ENCODE results near the gene CCL22. TPM values are rescaled to one million over a fixed set of nuclear protein-coding genes. Genes with fewer than 3 reads are reported as not detected.

CCL22 gene
- total and polyA plus RNA-seq, 2 donors (not counting 1 experiment from before 2014, with no cell fraction given), result not detected

DNA sequence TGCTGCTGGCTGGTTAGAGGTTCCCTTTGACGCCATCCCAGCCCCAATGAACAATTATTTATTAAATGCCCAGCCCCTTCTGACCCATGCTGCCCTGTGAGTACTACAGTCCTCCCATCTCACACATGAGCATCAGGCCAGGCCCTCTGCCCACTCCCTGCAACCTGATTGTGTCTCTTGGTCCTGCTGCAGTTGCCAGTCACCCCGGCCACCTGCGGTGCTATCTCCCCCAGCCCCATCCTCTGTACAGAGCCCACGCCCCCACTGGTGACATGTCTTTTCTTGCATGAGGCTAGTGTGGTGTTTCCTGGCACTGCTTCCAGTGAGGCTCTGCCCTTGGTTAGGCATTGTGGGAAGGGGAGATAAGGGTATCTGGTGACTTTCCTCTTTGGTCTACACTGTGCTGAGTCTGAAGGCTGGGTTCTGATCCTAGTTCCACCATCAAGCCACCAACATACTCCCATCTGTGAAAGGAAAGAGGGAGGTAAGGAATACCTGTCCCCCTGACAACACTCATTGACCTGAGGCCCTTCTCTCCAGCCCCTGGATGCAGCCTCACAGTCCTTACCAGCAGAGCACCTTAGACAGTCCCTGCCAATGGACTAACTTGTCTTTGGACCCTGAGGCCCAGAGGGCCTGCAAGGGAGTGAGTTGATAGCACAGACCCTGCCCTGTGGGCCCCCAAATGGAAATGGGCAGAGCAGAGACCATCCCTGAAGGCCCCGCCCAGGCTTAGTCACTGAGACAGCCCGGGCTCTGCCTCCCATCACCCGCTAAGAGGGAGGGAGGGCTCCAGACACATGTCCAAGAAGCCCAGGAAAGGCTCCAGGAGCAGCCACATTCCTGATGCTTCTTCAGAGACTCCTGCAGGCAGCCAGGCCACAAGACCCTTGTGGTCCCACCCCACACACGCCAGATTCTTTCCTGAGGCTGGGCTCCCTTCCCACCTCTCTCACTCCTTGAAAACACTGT is 25.0 kb downstream of the CCL22 start:
- no peaks in the 10 kb centered on the region for H3K79me2 ChIP-seq (ENCODE audit: control insufficient read depth, insufficient read depth, low read length)
- TF ChIP-seq EZH2 (IDR thresholded peaks at IDR 0.05; ENCODE audit: low read length, missing control alignments) (no peak), CTCF (conservative IDR thresholded peaks at IDR 0.05 in 1 of 2, IDR thresholded peaks at IDR 0.05 in 1 of 2; ENCODE audit: low read depth in 1 of 2, low read length in 2 of 2) (no peak)
- no peaks in the 10 kb centered on the region for H3K36me3 ChIP-seq (ENCODE audit: control insufficient read depth, insufficient read depth, low read length)
- no peak overlapping the region for H3K4me2 ChIP-seq (ENCODE audit: extremely low read depth, insufficient read depth, low read length)
- H3K4me3 ChIP-seq (replicated peaks in 1 of 4; ENCODE audit: control extremely low read depth in 1 of 4, insufficient read depth in 1 of 4, low read depth in 3 of 4, low read length in 4 of 4), result no peak overlapping the region
- peak; percentile 17 to 77 for DNase-seq (ENCODE audit: low read depth in 2 of 2)
- H3K27me3 ChIP-seq (ENCODE audit: control insufficient read depth, insufficient read depth, low read length), result no peaks in the 10 kb centered on the region
- no peak overlapping the region for H2AFZ ChIP-seq (ENCODE audit: low read length)
- no peaks in the 10 kb centered on the region for H4K20me1 ChIP-seq (ENCODE audit: control insufficient read depth, extremely low read depth, insufficient read depth, low read length)
- H3K27ac ChIP-seq (ENCODE audit: insufficient read depth, low read length), result no peak overlapping the region
- no peaks in the 10 kb centered on the region for H3K4me1 ChIP-seq (ENCODE audit: control insufficient read depth, extremely low read depth, insufficient read depth, low read length)
- no peaks in the 10 kb centered on the region for H3K9me3 ChIP-seq (ENCODE audit: control insufficient read depth, insufficient read depth, low read depth, low read length)
- no peak overlapping the region for H3K9ac ChIP-seq (ENCODE audit: insufficient read depth, low read length)

GRCh38 chr16:57384248-57385070 is 25.9 kb downstream of the CCL22 start:
- H3K36me3 ChIP-seq (ENCODE audit: control insufficient read depth, insufficient read depth, low read length), result no peaks in the 10 kb centered on the region
- no peak overlapping the region for H3K4me2 ChIP-seq (ENCODE audit: extremely low read depth, insufficient read depth, low read length)
- no peak overlapping the region for H3K4me3 ChIP-seq (replicated peaks in 1 of 4; ENCODE audit: control extremely low read depth in 1 of 4, insufficient read depth in 1 of 4, low read depth in 3 of 4, low read length in 4 of 4)
- no peak for DNase-seq (ENCODE audit: low read depth in 2 of 2)
- no peaks in the 10 kb centered on the region for H3K9me3 ChIP-seq (ENCODE audit: control insufficient read depth, insufficient read depth, low read depth, low read length)
- no peak overlapping the region for H3K9ac ChIP-seq (ENCODE audit: insufficient read depth, low read length)
- no peaks in the 10 kb centered on the region for H3K79me2 ChIP-seq (ENCODE audit: control insufficient read depth, insufficient read depth, low read length)
- H3K27ac ChIP-seq (ENCODE audit: insufficient read depth, low read length), result no peak overlapping the region
- no peaks in the 10 kb centered on the region for H4K20me1 ChIP-seq (ENCODE audit: control insufficient read depth, extremely low read depth, insufficient read depth, low read length)
- TF ChIP-seq CTCF (conservative IDR thresholded peaks at IDR 0.05 in 1 of 2, IDR thresholded peaks at IDR 0.05 in 1 of 2; ENCODE audit: low read depth in 1 of 2, low read length in 2 of 2), result no peak
- no peak for TF ChIP-seq EZH2 (IDR thresholded peaks at IDR 0.05; ENCODE audit: low read length, missing control alignments)
- no peaks in the 10 kb centered on the region for H3K27me3 ChIP-seq (ENCODE audit: control insufficient read depth, insufficient read depth, low read length)
- no peak overlapping the region for H2AFZ ChIP-seq (ENCODE audit: low read length)
- no peaks in the 10 kb centered on the region for H3K4me1 ChIP-seq (ENCODE audit: control insufficient read depth, extremely low read depth, insufficient read depth, low read length)

- Histone ChIP-seq H3K27me3 (ENCODE audit: control insufficient read depth, insufficient read depth, low read length) (no peaks in the 10 kb centered on the region), H3K9ac (ENCODE audit: insufficient read depth, low read length) (no peak overlapping the region), H4K20me1 (ENCODE audit: control insufficient read depth, extremely low read depth, insufficient read depth, low read length) (no peaks in the 10 kb centered on the region), H3K4me1 (ENCODE audit: control insufficient read depth, extremely low read depth, insufficient read depth, low read length) (no peaks in the 10 kb centered on the region), H3K27ac (ENCODE audit: insufficient read depth, low read length) (no peak overlapping the region), H3K79me2 (ENCODE audit: control insufficient read depth, insufficient read depth, low read length) (no peaks in the 10 kb centered on the region), H3K4me3 (replicated peaks in 1 of 4; ENCODE audit: control extremely low read depth in 1 of 4, insufficient read depth in 1 of 4, low read depth in 3 of 4, low read length in 4 of 4) (no peak overlapping the region), H3K4me2 (ENCODE audit: extremely low read depth, insufficient read depth, low read length) (no peak overlapping the region), H2AFZ (ENCODE audit: low read length) (no peak overlapping the region), H3K9me3 (ENCODE audit: control insufficient read depth, insufficient read depth, low read depth, low read length) (no peaks in the 10 kb centered on the region), H3K36me3 (ENCODE audit: control insufficient read depth, insufficient read depth, low read length) (no peaks in the 10 kb centered on the region)
- no peak for DNase-seq (ENCODE audit: low read depth in 2 of 2)
- TF ChIP-seq EZH2 (IDR thresholded peaks at IDR 0.05; ENCODE audit: low read length, missing control alignments) (no peak), CTCF (conservative IDR thresholded peaks at IDR 0.05 in 1 of 2, IDR thresholded peaks at IDR 0.05 in 1 of 2; ENCODE audit: low read depth in 1 of 2, low read length in 2 of 2) (no peak)
Measured at GRCh38 chr16:57385083-57385482, 26.5 kb downstream of the CCL22 start.
